ENCODE data around the gene ABR.

Gene ABR

GRCh38 chr17:1111599-1112443 is 68.0 kb downstream of the ABR start:
- peak overlapping the region; percentile 19 for H3K4me3 ChIP-seq (ENCODE audit: low read length)
- H3K27ac ChIP-seq (ENCODE audit: low read depth, low read length) = peak overlapping the region; percentile 69
- no peaks in the 10 kb centered on the region for H3K27me3 ChIP-seq (ENCODE audit: control insufficient read depth, insufficient read depth, low read length)
- H3K9ac ChIP-seq (ENCODE audit: low read length) = peak overlapping the region; percentile 14
- no peaks in the 10 kb centered on the region for H3K36me3 ChIP-seq (ENCODE audit: control insufficient read depth, insufficient read depth, low read length)
- peaks cover 16% of the 10 kb centered on the region for H3K4me1 ChIP-seq (ENCODE audit: control insufficient read depth, insufficient read depth, low read length)

GRCh38 chr17:1110862-1111598 is 68.8 kb downstream of the ABR start:
- no peak overlapping the region for H3K9ac ChIP-seq (ENCODE audit: low read length)
- H3K36me3 ChIP-seq (ENCODE audit: control insufficient read depth, insufficient read depth, low read length) = no peaks in the 10 kb centered on the region
- peak overlapping the region; percentile 19 for H3K4me3 ChIP-seq (ENCODE audit: low read length)
- H3K27me3 ChIP-seq (ENCODE audit: control insufficient read depth, insufficient read depth, low read length) = no peaks in the 10 kb centered on the region
- peaks cover 16% of the 10 kb centered on the region for H3K4me1 ChIP-seq (ENCODE audit: control insufficient read depth, insufficient read depth, low read length)
- H3K27ac ChIP-seq (ENCODE audit: low read depth, low read length) = peak overlapping the region; percentile 69

- Histone ChIP-seq H3K27ac (ENCODE audit: low read depth, low read length) (peak overlapping the region; percentile 69), H3K36me3 (ENCODE audit: control insufficient read depth, insufficient read depth, low read length) (no peaks in the 10 kb centered on the region), H3K4me3 (ENCODE audit: low read length) (no peak overlapping the region), H3K27me3 (ENCODE audit: control insufficient read depth, insufficient read depth, low read length) (no peaks in the 10 kb centered on the region), H3K9ac (ENCODE audit: low read length) (no peak overlapping the region), H3K4me1 (ENCODE audit: control insufficient read depth, insufficient read depth, low read length) (peaks cover 16% of the 10 kb centered on the region)
Observed at GRCh38 chr17:1110541-1110861, 69.3 kb downstream of the ABR start.

GRCh38 chr17:1109606-1110540 is 69.9 kb downstream of the ABR start:
- Histone ChIP-seq H3K4me1 (ENCODE audit: control insufficient read depth, insufficient read depth, low read length) (peaks cover 13% of the 10 kb centered on the region), H3K27me3 (ENCODE audit: control insufficient read depth, insufficient read depth, low read length) (no peaks in the 10 kb centered on the region), H3K27ac (ENCODE audit: low read depth, low read length) (peak overlapping the region; percentile 82)

GRCh38 chr17:1108765-1109605 is 70.8 kb downstream of the ABR start:
- peaks cover 13% of the 10 kb centered on the region for H3K4me1 ChIP-seq (ENCODE audit: control insufficient read depth, insufficient read depth, low read length)

More at GRCh38 chr17:1109606-1110540, 69.9 kb downstream of the ABR start:
- no peaks in the 10 kb centered on the region for H3K36me3 ChIP-seq (ENCODE audit: control insufficient read depth, insufficient read depth, low read length)
- H3K9ac ChIP-seq (ENCODE audit: low read length) = peak overlapping the region; percentile 10
- H3K4me3 ChIP-seq (ENCODE audit: low read length) = peak overlapping the region; percentile 70

GRCh38 chr17:1108478-1108764 is 71.4 kb downstream of the ABR start:
- Histone ChIP-seq H3K36me3 (ENCODE audit: control insufficient read depth, insufficient read depth, low read length) (no peaks in the 10 kb centered on the region), H3K27ac (ENCODE audit: low read depth, low read length) (peak overlapping the region; percentile 82), H3K4me3 (ENCODE audit: low read length) (peak overlapping the region; percentile 80), H3K4me1 (ENCODE audit: control insufficient read depth, insufficient read depth, low read length) (peaks cover 13% of the 10 kb centered on the region), H3K27me3 (ENCODE audit: control insufficient read depth, insufficient read depth, low read length) (no peaks in the 10 kb centered on the region), H3K9ac (ENCODE audit: low read length) (peak overlapping the region; percentile 66)

More at GRCh38 chr17:1108765-1109605, 70.8 kb downstream of the ABR start:
- H3K36me3 ChIP-seq (ENCODE audit: control insufficient read depth, insufficient read depth, low read length) = no peaks in the 10 kb centered on the region
- H3K27me3 ChIP-seq (ENCODE audit: control insufficient read depth, insufficient read depth, low read length) = no peaks in the 10 kb centered on the region
- H3K4me3 ChIP-seq (ENCODE audit: low read length) = peak overlapping the region; percentile 80
- H3K27ac ChIP-seq (ENCODE audit: low read depth, low read length) = peak overlapping the region; percentile 82
- H3K9ac ChIP-seq (ENCODE audit: low read length) = peak overlapping the region; percentile 66

- peaks cover 3% of the 10 kb centered on the region for H3K36me3 ChIP-seq (ENCODE audit: control insufficient read depth, insufficient read depth, low read length)
- H3K27me3 ChIP-seq (ENCODE audit: control insufficient read depth, insufficient read depth, low read length) = no peaks in the 10 kb centered on the region
- peak overlapping the region; percentile 66 for H3K9ac ChIP-seq (ENCODE audit: low read length)
- peaks cover 13% of the 10 kb centered on the region for H3K4me1 ChIP-seq (ENCODE audit: control insufficient read depth, insufficient read depth, low read length)
- peak overlapping the region; percentile 80 for H3K4me3 ChIP-seq (ENCODE audit: low read length)
- peak overlapping the region; percentile 82 for H3K27ac ChIP-seq (ENCODE audit: low read depth, low read length)
Observed at GRCh38 chr17:1107777-1108477, 71.9 kb downstream of the ABR start.

- Histone ChIP-seq H3K4me1 (ENCODE audit: control insufficient read depth, insufficient read depth, low read length) (peaks cover 13% of the 10 kb centered on the region), H3K36me3 (ENCODE audit: control insufficient read depth, insufficient read depth, low read length) (peaks cover 3% of the 10 kb centered on the region), H3K4me3 (ENCODE audit: low read length) (peak overlapping the region; percentile 80), H3K27me3 (ENCODE audit: control insufficient read depth, insufficient read depth, low read length) (no peaks in the 10 kb centered on the region), H3K9ac (ENCODE audit: low read length) (no peak overlapping the region), H3K27ac (ENCODE audit: low read depth, low read length) (no peak overlapping the region)
Observed at GRCh38 chr17:1107083-1107776, 72.6 kb downstream of the ABR start.

GRCh38 chr17:1104222-1104621 is 75.6 kb downstream of the ABR start:
- no peak overlapping the region for H3K4me3 ChIP-seq (ENCODE audit: low read length)
- H3K36me3 ChIP-seq (ENCODE audit: control insufficient read depth, insufficient read depth, low read length) = peaks cover 5% of the 10 kb centered on the region
- H3K4me1 ChIP-seq (ENCODE audit: control insufficient read depth, insufficient read depth, low read length) = no peaks in the 10 kb centered on the region
- no peaks in the 10 kb centered on the region for H3K27me3 ChIP-seq (ENCODE audit: control insufficient read depth, insufficient read depth, low read length)
- H3K9ac ChIP-seq (ENCODE audit: low read length) = no peak overlapping the region
- no peak overlapping the region for H3K27ac ChIP-seq (ENCODE audit: low read depth, low read length)

- Histone ChIP-seq H3K9ac (ENCODE audit: low read length) (no peak overlapping the region), H3K27me3 (ENCODE audit: control insufficient read depth, insufficient read depth, low read length) (no peaks in the 10 kb centered on the region), H3K27ac (ENCODE audit: low read depth, low read length) (no peak overlapping the region), H3K36me3 (ENCODE audit: control insufficient read depth, insufficient read depth, low read length) (peaks cover 7% of the 10 kb centered on the region), H3K4me3 (ENCODE audit: low read length) (no peak overlapping the region), H3K4me1 (ENCODE audit: control insufficient read depth, insufficient read depth, low read length) (no peaks in the 10 kb centered on the region)
Observed at GRCh38 chr17:1100382-1100781, 79.4 kb downstream of the ABR start.

GRCh38 chr17:1099242-1099641 is 80.5 kb downstream of the ABR start:
- Histone ChIP-seq H3K27ac (ENCODE audit: low read depth, low read length) (no peak overlapping the region), H3K4me1 (ENCODE audit: control insufficient read depth, insufficient read depth, low read length) (no peaks in the 10 kb centered on the region), H3K27me3 (ENCODE audit: control insufficient read depth, insufficient read depth, low read length) (no peaks in the 10 kb centered on the region), H3K9ac (ENCODE audit: low read length) (no peak overlapping the region), H3K36me3 (ENCODE audit: control insufficient read depth, insufficient read depth, low read length) (peaks cover 12% of the 10 kb centered on the region), H3K4me3 (ENCODE audit: low read length) (no peak overlapping the region)
